HepG2 (cell line): Measurements from ENCODE around the gene C1orf159. TPM values are rescaled to one million over a fixed set of nuclear protein-coding genes. Genes with fewer than 3 reads are reported as not detected.

Experiments
- EP300 ChIP-seq, 3 experiments: sonication (generic) in 1 of 3; formaldehyde crosslinking in 1 of 3; IDR thresholded peaks; 2 replicates each; pipeline versions ENCODE4 v1.5.1 to v1.6.1; 2011 to 2020; ENCODE audit warnings: low read depth in 2 of 3, low read length in 2 of 3, borderline replicate concordance in 1 of 3, improper control_type of control experiment in 1 of 3, mild to moderate bottlenecking in 1 of 3, missing genetic modification reagents in 1 of 3, moderate library complexity in 1 of 3
- JUN ChIP-seq: sonication (generic); formaldehyde crosslinking; IDR thresholded peaks from 2 replicates; pipeline ENCODE4 v1.4.0; 2020; ENCODE audit warnings: mild to moderate bottlenecking, missing genetic modification reagents
- ZNF317 ChIP-seq: sonication (generic); formaldehyde crosslinking; IDR thresholded peaks from 2 replicates; pipeline ENCODE4 v1.5.0; 2020; ENCODE audit warnings: mild to moderate bottlenecking, missing genetic modification reagents
- ZNF563 ChIP-seq: sonication (generic); formaldehyde crosslinking; IDR thresholded peaks from 2 replicates; pipeline ENCODE4 v1.8.0; 2022; ENCODE audit warnings: mild to moderate bottlenecking, moderate library complexity, missing genetic modification reagents
- ZNF616 ChIP-seq: sonication (generic); formaldehyde crosslinking; IDR thresholded peaks from 2 replicates; pipeline ENCODE4 v1.5.0; 2020; ENCODE audit warnings: low read depth, mild to moderate bottlenecking, missing genetic modification reagents
- ZNF776 ChIP-seq: sonication (generic); formaldehyde crosslinking; IDR thresholded peaks from 2 replicates; pipeline ENCODE4 v1.4.0; 2020; ENCODE audit warnings: mild to moderate bottlenecking, missing genetic modification reagents
- polyA plus RNA-seq, 8 experiments: library from polyadenylated mRNA; depleted of rRNA in 3 of 8; stranded (reverse) in 7 of 8; unstranded in 1 of 8; fragments of >200 nt; fragmentation: Illumina TruSeq in 4 of 8; extraction: Trizol in 4 of 8; gene quantifications; 2 replicates each; pipeline versions ENCODE4 v1.2.1 to v1.2.3, GENCODE V29; 2011 to 2016; ENCODE audit warnings: low read depth in 4 of 8, missing spikeins in 1 of 8, mixed read lengths in 1 of 8; ENCODE audit not compliant: insufficient read depth in 1 of 8
- total RNA-seq, 5 experiments: library from RNA; depleted of rRNA; stranded (reverse); fragments of >200 nt; fragmentation: Illumina TruSeq; extraction: Trizol; gene quantifications; 2 replicates each; pipeline ENCODE4 v1.2.3, GENCODE V29; 2016; ENCODE audit warnings: low read depth in 1 of 5
- TF ChIP-seq, protein P1 (sequence below): sonication (generic); formaldehyde crosslinking; IDR thresholded peaks from 2 replicates; pipeline ENCODE4 v1.4.0; 2020; ENCODE audit warnings: missing genetic modification reagents, mild to moderate bottlenecking, borderline replicate concordance
- TF ChIP-seq, protein P2 (sequence below): fragments of 450-650 bp; IDR thresholded peaks from 2 replicates; pipeline ENCODE4 v1.6.1; 2017
- TF ChIP-seq, protein P3 (sequence below): sonication (generic); formaldehyde crosslinking; IDR thresholded peaks from 2 replicates; pipeline ENCODE4 v1.4.0; 2020; ENCODE audit warnings: missing genetic modification reagents
- TF ChIP-seq, protein P4 (sequence below): sonication (generic); formaldehyde crosslinking; IDR thresholded peaks from 2 replicates; pipeline ENCODE4 v1.5.1; 2020; ENCODE audit warnings: mild to moderate bottlenecking, missing genetic modification reagents, borderline replicate concordance
- TF ChIP-seq, protein P5 (sequence below): sonication (generic); formaldehyde crosslinking; IDR thresholded peaks from 2 replicates; pipeline ENCODE4 v1.8.1; 2023; ENCODE audit warnings: mild to moderate bottlenecking, missing genetic modification reagents

C1orf159 gene
- total and polyA plus RNA-seq, 2 of the 13 experiments (the other 11 are each of a cell fraction or from before 2014, with no cell fraction given), result 3.8 to 6.7 TPM

DNA sequence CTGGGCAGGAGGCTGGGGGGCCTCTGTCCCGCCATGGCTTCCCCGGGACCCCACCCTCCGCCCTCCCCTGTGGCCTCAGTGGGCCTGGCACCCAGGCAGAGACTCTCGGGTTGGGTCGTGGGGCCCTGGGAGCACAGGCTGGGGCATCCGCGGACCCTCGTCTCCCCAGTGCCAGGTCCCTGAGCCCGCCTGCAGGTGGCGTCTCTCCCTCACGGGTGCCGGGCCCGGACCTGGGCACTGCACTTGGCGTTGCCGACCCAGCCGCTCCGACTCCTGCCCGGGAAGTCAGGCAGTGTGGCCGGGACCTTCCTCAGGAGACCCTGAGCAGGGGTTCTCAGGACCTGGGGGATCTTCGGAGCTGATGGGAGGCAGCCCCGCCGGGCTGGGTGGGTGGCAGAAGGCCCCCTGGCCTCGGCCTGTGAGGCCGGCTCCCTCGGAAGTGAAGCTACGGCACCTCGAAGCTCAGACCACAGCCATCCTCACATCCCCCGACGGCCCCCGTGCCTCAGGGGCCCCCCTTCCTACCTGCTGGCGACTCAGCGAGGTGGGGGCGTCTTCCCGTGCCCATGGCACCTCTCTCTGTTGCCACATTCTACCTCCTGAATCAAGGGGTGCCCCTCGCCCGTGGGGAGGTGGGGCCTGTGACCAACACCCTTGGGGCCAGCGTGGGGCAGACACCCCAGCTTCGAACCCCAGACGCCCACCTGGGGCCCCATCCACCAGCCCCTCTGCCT, 6.4 kb upstream of the C1orf159 start (continued):
- TF ChIP-seq, protein P1, sequence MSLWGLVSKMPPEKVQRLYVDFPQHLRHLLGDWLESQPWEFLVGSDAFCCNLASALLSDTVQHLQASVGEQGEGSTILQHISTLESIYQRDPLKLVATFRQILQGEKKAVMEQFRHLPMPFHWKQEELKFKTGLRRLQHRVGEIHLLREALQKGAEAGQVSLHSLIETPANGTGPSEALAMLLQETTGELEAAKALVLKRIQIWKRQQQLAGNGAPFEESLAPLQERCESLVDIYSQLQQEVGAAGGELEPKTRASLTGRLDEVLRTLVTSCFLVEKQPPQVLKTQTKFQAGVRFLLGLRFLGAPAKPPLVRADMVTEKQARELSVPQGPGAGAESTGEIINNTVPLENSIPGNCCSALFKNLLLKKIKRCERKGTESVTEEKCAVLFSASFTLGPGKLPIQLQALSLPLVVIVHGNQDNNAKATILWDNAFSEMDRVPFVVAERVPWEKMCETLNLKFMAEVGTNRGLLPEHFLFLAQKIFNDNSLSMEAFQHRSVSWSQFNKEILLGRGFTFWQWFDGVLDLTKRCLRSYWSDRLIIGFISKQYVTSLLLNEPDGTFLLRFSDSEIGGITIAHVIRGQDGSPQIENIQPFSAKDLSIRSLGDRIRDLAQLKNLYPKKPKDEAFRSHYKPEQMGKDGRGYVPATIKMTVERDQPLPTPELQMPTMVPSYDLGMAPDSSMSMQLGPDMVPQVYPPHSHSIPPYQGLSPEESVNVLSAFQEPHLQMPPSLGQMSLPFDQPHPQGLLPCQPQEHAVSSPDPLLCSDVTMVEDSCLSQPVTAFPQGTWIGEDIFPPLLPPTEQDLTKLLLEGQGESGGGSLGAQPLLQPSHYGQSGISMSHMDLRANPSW (CRISPR knock-in tag), result no peak
- TF ChIP-seq ZNF563 (CRISPR knock-in tag) (no peak), EP300 (IDR thresholded peaks at IDR 0.05; ENCODE audit: low read depth in 2 of 2, low read length in 2 of 2) (no peak), EP300 (CRISPR knock-in tag; IDR thresholded peaks at IDR 0.05; ENCODE audit: borderline replicate concordance) (no peak), JUN (CRISPR knock-in tag) (no peak), ZNF776 (CRISPR knock-in tag) (0 out of 2 replicates have a peak, but pooled peaks have one; percentile 48), ZNF616 (CRISPR knock-in tag) (0 out of 2 replicates have a peak, but pooled peaks have one; percentile 39), ZNF317 (peak; percentile 50; the same call in 1 of the 2 replicates)
- TF ChIP-seq, protein P2, sequence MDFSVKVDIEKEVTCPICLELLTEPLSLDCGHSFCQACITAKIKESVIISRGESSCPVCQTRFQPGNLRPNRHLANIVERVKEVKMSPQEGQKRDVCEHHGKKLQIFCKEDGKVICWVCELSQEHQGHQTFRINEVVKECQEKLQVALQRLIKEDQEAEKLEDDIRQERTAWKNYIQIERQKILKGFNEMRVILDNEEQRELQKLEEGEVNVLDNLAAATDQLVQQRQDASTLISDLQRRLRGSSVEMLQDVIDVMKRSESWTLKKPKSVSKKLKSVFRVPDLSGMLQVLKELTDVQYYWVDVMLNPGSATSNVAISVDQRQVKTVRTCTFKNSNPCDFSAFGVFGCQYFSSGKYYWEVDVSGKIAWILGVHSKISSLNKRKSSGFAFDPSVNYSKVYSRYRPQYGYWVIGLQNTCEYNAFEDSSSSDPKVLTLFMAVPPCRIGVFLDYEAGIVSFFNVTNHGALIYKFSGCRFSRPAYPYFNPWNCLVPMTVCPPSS, result no peak
- TF ChIP-seq, protein P3, sequence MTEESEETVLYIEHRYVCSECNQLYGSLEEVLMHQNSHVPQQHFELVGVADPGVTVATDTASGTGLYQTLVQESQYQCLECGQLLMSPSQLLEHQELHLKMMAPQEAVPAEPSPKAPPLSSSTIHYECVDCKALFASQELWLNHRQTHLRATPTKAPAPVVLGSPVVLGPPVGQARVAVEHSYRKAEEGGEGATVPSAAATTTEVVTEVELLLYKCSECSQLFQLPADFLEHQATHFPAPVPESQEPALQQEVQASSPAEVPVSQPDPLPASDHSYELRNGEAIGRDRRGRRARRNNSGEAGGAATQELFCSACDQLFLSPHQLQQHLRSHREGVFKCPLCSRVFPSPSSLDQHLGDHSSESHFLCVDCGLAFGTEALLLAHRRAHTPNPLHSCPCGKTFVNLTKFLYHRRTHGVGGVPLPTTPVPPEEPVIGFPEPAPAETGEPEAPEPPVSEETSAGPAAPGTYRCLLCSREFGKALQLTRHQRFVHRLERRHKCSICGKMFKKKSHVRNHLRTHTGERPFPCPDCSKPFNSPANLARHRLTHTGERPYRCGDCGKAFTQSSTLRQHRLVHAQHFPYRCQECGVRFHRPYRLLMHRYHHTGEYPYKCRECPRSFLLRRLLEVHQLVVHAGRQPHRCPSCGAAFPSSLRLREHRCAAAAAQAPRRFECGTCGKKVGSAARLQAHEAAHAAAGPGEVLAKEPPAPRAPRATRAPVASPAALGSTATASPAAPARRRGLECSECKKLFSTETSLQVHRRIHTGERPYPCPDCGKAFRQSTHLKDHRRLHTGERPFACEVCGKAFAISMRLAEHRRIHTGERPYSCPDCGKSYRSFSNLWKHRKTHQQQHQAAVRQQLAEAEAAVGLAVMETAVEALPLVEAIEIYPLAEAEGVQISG (CRISPR knock-in tag), result 0 out of 2 replicates have a peak, but pooled peaks have one; percentile 33
- TF ChIP-seq, protein P4, sequence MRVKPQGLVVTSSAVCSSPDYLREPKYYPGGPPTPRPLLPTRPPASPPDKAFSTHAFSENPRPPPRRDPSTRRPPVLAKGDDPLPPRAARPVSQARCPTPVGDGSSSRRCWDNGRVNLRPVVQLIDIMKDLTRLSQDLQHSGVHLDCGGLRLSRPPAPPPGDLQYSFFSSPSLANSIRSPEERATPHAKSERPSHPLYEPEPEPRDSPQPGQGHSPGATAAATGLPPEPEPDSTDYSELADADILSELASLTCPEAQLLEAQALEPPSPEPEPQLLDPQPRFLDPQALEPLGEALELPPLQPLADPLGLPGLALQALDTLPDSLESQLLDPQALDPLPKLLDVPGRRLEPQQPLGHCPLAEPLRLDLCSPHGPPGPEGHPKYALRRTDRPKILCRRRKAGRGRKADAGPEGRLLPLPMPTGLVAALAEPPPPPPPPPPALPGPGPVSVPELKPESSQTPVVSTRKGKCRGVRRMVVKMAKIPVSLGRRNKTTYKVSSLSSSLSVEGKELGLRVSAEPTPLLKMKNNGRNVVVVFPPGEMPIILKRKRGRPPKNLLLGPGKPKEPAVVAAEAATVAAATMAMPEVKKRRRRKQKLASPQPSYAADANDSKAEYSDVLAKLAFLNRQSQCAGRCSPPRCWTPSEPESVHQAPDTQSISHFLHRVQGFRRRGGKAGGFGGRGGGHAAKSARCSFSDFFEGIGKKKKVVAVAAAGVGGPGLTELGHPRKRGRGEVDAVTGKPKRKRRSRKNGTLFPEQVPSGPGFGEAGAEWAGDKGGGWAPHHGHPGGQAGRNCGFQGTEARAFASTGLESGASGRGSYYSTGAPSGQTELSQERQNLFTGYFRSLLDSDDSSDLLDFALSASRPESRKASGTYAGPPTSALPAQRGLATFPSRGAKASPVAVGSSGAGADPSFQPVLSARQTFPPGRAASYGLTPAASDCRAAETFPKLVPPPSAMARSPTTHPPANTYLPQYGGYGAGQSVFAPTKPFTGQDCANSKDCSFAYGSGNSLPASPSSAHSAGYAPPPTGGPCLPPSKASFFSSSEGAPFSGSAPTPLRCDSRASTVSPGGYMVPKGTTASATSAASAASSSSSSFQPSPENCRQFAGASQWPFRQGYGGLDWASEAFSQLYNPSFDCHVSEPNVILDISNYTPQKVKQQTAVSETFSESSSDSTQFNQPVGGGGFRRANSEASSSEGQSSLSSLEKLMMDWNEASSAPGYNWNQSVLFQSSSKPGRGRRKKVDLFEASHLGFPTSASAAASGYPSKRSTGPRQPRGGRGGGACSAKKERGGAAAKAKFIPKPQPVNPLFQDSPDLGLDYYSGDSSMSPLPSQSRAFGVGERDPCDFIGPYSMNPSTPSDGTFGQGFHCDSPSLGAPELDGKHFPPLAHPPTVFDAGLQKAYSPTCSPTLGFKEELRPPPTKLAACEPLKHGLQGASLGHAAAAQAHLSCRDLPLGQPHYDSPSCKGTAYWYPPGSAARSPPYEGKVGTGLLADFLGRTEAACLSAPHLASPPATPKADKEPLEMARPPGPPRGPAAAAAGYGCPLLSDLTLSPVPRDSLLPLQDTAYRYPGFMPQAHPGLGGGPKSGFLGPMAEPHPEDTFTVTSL (CRISPR knock-in tag), result no peak
- TF ChIP-seq, protein P5, sequence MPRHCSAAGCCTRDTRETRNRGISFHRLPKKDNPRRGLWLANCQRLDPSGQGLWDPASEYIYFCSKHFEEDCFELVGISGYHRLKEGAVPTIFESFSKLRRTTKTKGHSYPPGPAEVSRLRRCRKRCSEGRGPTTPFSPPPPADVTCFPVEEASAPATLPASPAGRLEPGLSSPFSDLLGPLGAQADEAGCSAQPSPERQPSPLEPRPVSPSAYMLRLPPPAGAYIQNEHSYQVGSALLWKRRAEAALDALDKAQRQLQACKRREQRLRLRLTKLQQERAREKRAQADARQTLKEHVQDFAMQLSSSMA (CRISPR knock-in tag), result 0 out of 2 replicates have a peak, but pooled peaks have one; percentile 6
